Measurements from ENCODE around the gene ENOX1. TPM values are rescaled to one million over a fixed set of nuclear protein-coding genes. Genes with fewer than 3 reads are reported as not detected.
A peak's percentile ranks its signal among the peaks of the same experiment; 100 is the strongest.

ENOX1 gene
- polyA plus RNA-seq, 4 donors, result 8.8 to 13.1 (median 11.0) TPM

- no peak for DNase-seq (ENCODE audit: low read depth in 4 of 4, low spot score in 3 of 4)
Measured at GRCh38 chr13:43751624-43752023, 35.1 kb downstream of the ENOX1 start.

- no peak for DNase-seq (ENCODE audit: low read depth in 4 of 4, low spot score in 3 of 4)
Measured at GRCh38 chr13:43749503-43749902, 37.3 kb downstream of the ENOX1 start.

DNA sequence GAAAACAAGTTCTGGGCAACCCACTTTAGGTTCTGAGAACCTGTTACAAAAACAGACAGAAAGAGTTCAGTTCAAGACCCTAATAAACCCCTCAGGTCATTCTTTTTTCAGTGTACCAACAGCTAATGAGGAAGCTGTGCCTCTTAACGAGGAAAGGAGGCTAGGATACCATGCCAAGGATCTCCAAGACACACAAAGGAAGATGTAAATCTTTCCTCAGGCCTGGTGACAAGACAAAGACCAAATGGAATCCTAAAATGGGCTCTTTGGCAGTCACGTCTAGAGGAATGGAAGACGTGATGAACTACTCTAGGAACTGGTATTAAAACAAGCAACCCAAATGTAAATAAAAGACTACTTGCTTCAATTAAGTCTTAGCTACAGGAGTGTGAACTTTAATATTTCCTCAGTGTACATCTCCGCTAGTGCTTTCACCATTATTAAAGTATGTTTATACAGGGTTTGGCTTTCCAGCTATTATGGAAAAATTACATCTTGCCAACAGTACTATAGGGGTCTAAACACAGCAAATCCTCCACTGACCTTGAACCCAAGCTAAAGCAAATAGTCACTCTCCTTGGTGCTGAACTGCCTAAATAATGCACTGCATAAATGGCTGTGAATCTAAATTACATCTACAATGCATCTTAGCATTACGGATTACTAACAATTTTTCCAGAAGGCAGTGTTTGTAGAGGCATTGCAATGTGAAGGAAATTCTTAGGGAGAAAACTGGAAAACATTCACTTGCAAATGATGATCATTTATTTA, 42.3 kb downstream of the ENOX1 start:
- peak in 2 of 4 donors; percentile 14 to 16 for DNase-seq (ENCODE audit: low read depth in 4 of 4, low spot score in 3 of 4)

DNA sequence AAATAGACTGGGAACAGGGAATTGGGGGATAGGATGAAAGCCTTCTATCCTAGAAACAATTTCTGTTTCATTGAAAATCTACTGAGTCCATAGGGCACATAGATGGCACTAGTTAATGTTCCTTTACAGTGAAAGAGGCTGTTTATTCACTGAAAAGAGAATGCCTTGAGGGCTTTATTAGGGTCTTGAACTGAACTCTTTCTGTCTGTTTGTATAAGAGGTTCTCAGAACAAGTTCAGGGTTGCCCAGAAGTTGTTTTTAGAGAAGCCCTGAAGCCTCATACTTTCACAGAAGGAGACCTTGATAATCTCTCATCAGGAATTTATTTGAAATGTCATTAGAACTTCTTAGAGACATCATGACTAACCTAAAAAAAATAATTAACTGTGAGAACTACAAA, 43.9 kb downstream of the ENOX1 start:
- DNase-seq (ENCODE audit: low read depth in 4 of 4, low spot score in 3 of 4), result no peak

DNA sequence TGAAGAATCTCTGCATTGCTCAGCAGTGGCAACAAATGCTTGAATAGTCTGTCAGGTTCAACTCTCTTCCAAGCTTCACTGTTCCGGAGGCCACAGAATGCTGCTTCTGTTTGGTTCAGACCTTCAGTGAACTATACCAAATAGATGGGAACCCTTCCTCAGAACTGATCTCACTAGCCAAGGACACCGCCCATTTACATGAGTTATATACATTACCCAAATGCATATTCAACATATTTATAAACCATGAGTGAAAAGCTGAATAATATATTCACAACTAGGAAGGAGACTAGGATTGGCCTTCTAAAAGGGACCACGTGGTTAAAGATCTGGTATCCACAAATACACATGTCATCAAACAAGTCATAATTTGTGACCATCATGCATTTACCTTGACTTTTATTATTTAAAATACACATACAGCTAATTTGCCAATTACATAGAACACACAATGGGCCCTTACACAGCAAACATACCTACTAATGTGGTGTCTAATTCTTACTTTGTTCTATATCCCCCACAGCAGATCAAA, 49.3 kb downstream of the ENOX1 start:
- DNase-seq (ENCODE audit: low read depth in 4 of 4, low spot score in 3 of 4), result no peak

- DNase-seq (ENCODE audit: low read depth in 4 of 4, low spot score in 3 of 4), result no peak
Measured at GRCh38 chr13:43732726-43733125, 54.0 kb downstream of the ENOX1 start.

DNA sequence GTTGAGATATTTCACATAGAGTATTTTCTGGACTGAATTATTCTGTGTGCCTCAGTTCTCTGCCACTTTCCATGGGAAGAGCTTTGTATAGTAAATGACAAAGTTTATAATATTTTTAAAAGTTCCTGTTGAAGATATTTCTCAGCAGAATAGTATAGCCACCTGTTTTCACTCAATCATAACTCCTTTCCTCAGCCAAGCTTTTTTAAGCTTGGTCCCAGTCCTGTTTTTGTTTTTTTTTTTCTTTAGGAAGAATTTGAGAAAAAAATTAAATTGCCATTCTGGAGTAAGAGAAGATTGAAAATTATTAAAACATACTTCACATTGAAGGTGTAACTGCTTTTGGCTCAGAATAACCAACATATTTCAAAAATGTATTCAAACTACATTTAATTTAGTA, 55.5 kb downstream of the ENOX1 start:
- no peak for DNase-seq (ENCODE audit: low read depth in 4 of 4, low spot score in 3 of 4)

- no peak for DNase-seq (ENCODE audit: low read depth in 4 of 4, low spot score in 3 of 4)
Measured at GRCh38 chr13:43730642-43731041, 56.1 kb downstream of the ENOX1 start.

DNA sequence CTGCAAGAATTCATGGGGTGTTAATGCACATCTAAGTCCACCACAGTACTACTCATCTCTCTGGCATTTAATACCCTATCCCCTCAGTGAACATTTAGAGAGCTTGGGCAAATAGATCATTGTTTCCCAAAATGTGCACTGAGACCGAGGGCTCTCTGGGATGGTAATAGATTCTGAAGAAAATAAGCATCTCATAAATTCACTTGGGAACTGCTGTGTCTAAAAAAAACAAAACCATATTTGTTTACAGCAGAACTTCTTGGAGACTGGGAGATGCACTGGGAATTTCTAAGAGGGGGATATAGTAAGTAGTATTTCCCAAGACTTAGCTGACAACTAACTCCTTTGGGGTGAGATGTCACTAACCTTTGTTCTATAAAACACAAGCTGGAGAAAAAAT, 58.4 kb downstream of the ENOX1 start:
- DNase-seq (ENCODE audit: low read depth in 4 of 4, low spot score in 3 of 4), result no peak

GRCh38 chr13:43727856-43728255, 58.9 kb downstream of the ENOX1 start:
- no peak for DNase-seq (ENCODE audit: low read depth in 4 of 4, low spot score in 3 of 4)

DNA sequence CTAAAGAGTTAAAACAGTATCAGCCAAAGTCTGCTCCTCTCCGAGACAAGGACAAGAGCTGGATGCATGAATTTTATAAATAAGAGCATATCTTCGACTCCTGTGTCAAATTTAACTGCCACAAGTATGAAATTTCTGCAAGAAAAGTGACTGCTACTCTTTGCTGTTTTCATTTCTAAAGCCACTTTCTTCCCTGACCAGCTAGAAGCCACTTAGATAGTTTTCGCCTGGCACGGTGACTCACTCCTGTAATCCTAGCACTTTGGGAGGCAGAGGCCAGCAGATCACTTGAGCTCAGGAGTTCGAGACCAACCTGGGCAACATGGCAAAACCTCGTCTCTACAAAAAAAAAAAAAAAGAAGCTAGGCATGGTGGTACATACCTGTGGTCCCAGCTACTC, 61.3 kb downstream of the ENOX1 start:
- no peak for DNase-seq (ENCODE audit: low read depth in 4 of 4, low spot score in 3 of 4)

GRCh38 chr13:43720780-43721397, 65.9 kb downstream of the ENOX1 start:
- no peak for DNase-seq (ENCODE audit: low read depth in 4 of 4, low spot score in 3 of 4)

GRCh38 chr13:43698758-43699157, 88.0 kb downstream of the ENOX1 start:
- no peak for DNase-seq (ENCODE audit: low read depth in 4 of 4, low spot score in 3 of 4)

GRCh38 chr13:43698009-43698408, 88.8 kb downstream of the ENOX1 start:
- DNase-seq (ENCODE audit: low read depth in 4 of 4, low spot score in 3 of 4), result no peak

GRCh38 chr13:43697323-43697722, 89.4 kb downstream of the ENOX1 start:
- DNase-seq (ENCODE audit: low read depth in 4 of 4, low spot score in 3 of 4), result no peak

DNA sequence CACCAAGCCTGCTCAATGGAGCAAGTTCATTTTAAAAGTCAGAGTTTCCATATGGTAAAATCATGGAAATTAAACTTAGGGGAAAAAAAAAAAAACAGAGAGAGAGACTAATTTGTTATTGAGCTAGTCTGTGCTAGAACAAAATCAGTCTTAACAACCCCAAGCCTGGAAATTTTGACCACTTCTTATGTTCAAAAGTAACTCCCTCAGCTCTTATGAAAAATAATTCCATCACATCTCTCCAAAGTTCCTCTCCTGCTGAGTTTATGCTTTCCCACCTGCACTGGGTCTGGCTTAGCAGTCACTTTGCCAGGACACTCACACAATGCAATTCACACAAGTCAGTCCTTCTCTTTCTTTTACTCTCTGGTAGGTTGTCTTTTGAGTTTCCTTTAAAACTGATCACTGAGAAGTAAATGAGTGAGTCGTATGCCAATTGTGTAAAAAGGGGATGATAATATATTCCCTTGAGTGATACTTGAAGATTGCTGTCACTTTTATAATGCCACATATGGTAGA, 92.6 kb downstream of the ENOX1 start:
- DNase-seq (ENCODE audit: low read depth in 4 of 4, low spot score in 3 of 4), result no peak

GRCh38 chr13:43693639-43694038, 93.1 kb downstream of the ENOX1 start:
- no peak for DNase-seq (ENCODE audit: low read depth in 4 of 4, low spot score in 3 of 4)

GRCh38 chr13:43688227-43688907, 98.4 kb downstream of the ENOX1 start:
- DNase-seq (ENCODE audit: low read depth in 4 of 4, low spot score in 3 of 4), result no peak

- DNase-seq (ENCODE audit: low read depth in 4 of 4, low spot score in 3 of 4), result no peak
Measured at GRCh38 chr13:43687038-43687437, 99.7 kb downstream of the ENOX1 start.

DNA sequence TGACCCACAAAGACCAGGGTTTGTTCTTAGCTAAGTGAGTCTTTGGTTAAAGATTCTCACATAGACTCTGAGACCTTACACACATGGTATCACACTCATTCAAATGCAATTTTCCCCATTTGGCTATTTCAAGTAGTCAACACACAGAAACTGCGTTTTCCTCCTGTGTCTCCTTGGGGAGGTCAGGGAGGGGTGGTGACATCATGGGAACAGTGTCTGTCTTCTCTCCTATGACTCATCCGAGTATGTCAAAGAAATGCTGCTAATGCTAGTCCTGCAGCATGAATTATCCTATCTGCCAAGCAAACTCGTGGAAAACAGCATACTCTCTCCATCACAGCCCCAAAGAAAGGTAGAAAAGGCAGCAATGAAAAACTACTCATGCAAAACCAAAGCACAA, 100.2 kb downstream of the ENOX1 start:
- DNase-seq (ENCODE audit: low read depth in 4 of 4, low spot score in 3 of 4), result no peak

GRCh38 chr13:43684963-43685725, 101.6 kb downstream of the ENOX1 start:
- no peak for DNase-seq (ENCODE audit: low read depth in 4 of 4, low spot score in 3 of 4)
